Brain microvascular endothelial cell (primary cell): ENCODE results near the gene PHF21B.

ENCODE experiments used
- DNase-seq: peaks from one replicate; pipeline ENCODE4 v3.0.0-alpha.2; 2020
- H3K27ac ChIP-seq: fragments of 250-450 bp; sonication (Bioruptor Pico); 2 replicates; pipeline ENCODE4 v1.5.1; 2020; ENCODE audit warnings: mild to moderate bottlenecking, moderate library complexity
- H3K27me3 ChIP-seq: fragments of 250-450 bp; sonication (Bioruptor Pico); replicated peaks from 2 replicates; pipeline ENCODE4 v1.5.1; 2020; ENCODE audit warnings: mild to moderate bottlenecking
- H3K36me3 ChIP-seq: fragments of 250-450 bp; sonication (Bioruptor Pico); replicated peaks from 2 replicates; pipeline ENCODE4 v1.5.1; 2020; ENCODE audit warnings: mild to moderate bottlenecking
- H3K4me3 ChIP-seq: 2 replicates; pipeline ENCODE4 v1.5.1; 2011; ENCODE audit warnings: low read depth, mild to moderate bottlenecking, control low read depth, low read length, moderate library complexity
- in situ Hi-C: cut with HindIII; loops from 2 replicates; pipeline ENCODE4 v1.10.0; 2017; ENCODE audit warnings: low sequenced_read_pairs, low pct_ligation_motif_present
- TF ChIP-seq, protein P1 (sequence below): IDR thresholded peaks from 2 replicates; pipeline ENCODE4 v1.5.1; 2011; ENCODE audit warnings: low read depth, mild to moderate bottlenecking, moderate library complexity, low read length, control low read depth, inconsistent platforms; ENCODE audit errors: missing control alignments

PHF21B gene

DNA sequence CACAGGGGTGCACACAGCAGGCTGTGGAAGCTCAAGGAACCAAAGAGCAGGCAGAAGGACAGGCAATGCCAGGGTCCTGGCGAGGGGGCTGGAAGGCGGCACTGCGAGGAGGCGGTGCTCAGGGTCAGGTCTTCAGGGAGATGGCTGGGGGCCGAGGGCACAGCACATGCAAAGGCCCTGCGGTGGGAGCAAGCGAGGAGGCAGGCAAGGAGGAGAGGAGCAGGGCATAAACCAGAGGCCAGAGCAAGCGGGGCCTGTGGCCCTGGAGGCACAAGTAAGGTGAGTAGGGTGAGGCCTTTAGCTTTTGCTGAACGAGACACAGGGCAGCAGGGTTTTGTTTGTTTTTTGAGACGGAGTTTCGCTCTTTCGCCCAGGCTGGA is 130.5 kb downstream of the PHF21B start:
- Histone ChIP-seq H3K36me3 (no peaks in the 10 kb centered on the region), H3K27ac (no peak overlapping the region), H3K27me3 (no peaks in the 10 kb centered on the region), H3K4me3 (no peak overlapping the region)
- no peak for DNase-seq
- TF ChIP-seq, protein P1, sequence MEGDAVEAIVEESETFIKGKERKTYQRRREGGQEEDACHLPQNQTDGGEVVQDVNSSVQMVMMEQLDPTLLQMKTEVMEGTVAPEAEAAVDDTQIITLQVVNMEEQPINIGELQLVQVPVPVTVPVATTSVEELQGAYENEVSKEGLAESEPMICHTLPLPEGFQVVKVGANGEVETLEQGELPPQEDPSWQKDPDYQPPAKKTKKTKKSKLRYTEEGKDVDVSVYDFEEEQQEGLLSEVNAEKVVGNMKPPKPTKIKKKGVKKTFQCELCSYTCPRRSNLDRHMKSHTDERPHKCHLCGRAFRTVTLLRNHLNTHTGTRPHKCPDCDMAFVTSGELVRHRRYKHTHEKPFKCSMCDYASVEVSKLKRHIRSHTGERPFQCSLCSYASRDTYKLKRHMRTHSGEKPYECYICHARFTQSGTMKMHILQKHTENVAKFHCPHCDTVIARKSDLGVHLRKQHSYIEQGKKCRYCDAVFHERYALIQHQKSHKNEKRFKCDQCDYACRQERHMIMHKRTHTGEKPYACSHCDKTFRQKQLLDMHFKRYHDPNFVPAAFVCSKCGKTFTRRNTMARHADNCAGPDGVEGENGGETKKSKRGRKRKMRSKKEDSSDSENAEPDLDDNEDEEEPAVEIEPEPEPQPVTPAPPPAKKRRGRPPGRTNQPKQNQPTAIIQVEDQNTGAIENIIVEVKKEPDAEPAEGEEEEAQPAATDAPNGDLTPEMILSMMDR = no peak
- in situ Hi-C loops = no loop called here

DNA sequence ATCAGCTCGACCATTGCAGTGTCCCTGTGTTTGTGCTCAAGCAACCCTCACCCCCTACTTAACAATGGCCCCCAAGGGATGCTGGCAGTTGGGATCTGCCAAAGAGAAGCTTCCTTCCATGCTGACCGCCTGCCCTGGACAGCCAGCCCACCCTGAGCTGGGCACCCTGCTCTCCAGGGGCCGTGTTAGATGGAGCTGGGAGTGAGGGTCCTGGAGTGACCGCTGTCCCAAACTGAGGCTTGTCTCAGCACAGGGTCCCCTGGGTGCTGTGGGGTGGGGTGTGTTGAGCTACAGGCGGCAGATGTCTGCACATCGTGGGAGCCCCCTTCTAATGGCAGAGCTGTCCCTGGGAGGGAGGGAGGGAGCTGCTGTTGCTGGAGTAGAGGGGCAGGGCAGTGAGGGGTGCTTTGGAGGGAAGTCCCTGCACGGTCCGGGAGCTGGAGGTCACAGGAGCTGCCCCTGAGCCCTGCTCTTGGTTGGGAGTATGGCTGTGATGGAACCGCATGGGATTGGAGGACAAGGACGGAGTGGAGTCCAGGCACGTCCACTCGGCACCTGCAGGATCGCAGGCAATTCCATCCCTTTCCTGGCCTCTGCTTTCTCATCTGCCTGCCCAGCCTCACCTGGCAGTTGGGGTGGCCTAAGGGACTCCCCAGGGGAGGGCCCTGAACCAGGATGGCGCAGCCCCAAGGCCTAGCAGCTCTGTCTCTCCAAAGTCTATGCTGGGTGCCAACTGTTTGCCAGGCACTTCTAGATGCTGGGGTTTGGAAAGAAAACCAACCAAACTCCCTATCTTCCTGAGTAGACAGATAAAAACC is 131.1 kb downstream of the PHF21B start:
- Histone ChIP-seq H3K27me3 (no peaks in the 10 kb centered on the region), H3K36me3 (no peaks in the 10 kb centered on the region), H3K27ac (no peak overlapping the region), H3K4me3 (no peak overlapping the region)
- DNase-seq = no peak
- in situ Hi-C loops = no loop called here
- TF ChIP-seq, protein P1 = no peak

DNA sequence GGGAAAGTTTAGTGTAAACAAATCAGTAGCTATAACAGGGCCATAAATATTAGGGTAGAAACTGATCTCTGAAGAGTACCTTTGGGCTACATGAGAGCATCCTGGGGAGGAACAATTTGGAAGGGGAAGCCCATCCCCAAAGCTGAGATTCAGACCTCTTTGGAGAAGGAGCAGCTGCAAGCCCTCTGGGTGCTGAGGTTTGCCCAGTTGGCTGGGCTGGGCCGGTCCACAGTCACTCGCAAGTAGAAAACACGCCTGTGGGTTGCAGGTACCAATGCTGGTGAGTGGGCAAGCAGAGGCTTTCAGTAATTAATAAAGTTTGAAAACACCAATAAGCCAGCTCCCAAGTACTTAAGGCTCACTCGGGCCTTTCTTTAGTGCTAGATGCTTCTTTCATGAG is 132.9 kb downstream of the PHF21B start:
- TF ChIP-seq, protein P1 = no peak
- no peak overlapping the region for H3K27ac ChIP-seq
- DNase-seq = no peak
- in situ Hi-C loops = no loop called here
- H3K27me3 ChIP-seq = no peaks in the 10 kb centered on the region
- H3K36me3 ChIP-seq = no peaks in the 10 kb centered on the region
- H3K4me3 ChIP-seq = no peak overlapping the region

DNA sequence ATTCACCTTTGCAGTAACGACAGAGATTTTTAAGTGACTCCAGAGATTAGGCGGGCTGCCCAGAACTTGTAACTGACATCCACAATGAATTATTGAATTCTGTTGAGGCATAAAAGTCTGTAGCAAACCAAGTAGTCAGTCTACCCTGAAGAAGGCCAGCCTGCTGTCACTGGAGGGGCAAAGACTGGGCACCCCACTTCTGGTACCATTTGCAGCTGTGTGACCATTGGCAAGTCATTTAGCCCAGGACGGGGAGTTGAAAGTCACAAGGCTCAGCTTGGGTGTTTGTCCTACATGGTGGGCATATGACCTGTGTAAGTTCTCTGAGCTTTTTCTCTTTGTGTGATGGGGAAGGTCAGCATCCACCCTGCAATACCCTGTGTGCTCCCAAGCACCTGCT is 138.0 kb downstream of the PHF21B start:
- Histone ChIP-seq H3K27me3 (no peaks in the 10 kb centered on the region), H3K4me3 (no peak overlapping the region), H3K36me3 (no peaks in the 10 kb centered on the region), H3K27ac (no peak overlapping the region)
- in situ Hi-C loops = no loop called here
- DNase-seq = no peak
- TF ChIP-seq, protein P1 = no peak

DNA sequence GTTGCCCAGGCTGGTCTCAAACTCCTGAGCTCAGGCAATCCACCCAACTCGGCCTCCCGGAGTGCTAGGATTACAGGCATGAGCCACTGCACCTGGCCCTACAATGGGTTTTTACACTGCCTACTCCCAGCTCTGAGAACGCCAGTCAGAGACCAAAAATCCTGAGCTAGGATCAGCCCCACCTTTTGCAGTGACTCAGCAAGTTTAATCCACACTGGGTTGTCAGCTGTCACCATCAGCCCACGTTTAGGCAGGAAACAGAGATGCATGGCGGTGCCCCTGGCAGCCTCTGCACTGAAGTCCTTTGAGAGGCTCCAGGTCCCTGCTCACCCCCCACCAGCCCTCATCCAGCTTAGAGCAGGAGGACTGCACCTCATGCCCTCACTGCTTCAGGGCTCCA is 139.8 kb downstream of the PHF21B start:
- H3K27ac ChIP-seq = no peak overlapping the region
- in situ Hi-C loops = no loop called here

More for the DNA sequence above, 139.8 kb downstream of the PHF21B start:
- Histone ChIP-seq H3K27me3 (no peaks in the 10 kb centered on the region), H3K4me3 (no peak overlapping the region), H3K36me3 (no peaks in the 10 kb centered on the region)
- TF ChIP-seq, protein P1 = no peak
- DNase-seq = no peak
